Measurements from ENCODE around the gene SMARCA4. TPM values are rescaled to one million over a fixed set of nuclear protein-coding genes. Genes with fewer than 3 reads are reported as not detected.
"Not testable (repeated sequence)": the region's sequence is repeated elsewhere in the genome, so short reads cannot be mapped to it uniquely, and the experiment has no call there.

Gene SMARCA4
- total and polyA plus RNA-seq, 3 donors from 2014 or later, result 141 to 188 (median 180) TPM

DNA sequence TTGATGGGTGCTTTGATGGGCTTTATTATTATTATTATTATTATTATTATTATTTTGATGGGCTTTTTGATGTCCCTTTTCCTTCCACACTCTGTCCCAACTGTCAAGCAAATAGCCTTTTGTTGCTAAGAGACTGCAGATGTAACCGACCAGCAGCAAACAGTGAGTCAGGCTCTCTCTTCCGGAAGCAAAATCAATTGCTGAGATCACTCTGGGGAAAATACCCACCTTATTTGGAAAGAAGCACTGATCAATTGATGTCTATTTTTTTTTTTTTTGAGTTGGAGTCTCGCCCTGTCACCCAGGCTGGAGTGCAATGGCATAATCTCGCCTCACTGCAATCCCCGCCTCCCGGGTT is 131.3 kb downstream of the SMARCA4 start:
- H3K4me3 ChIP-seq, result no peak overlapping the region
- TF ChIP-seq, protein P1, sequence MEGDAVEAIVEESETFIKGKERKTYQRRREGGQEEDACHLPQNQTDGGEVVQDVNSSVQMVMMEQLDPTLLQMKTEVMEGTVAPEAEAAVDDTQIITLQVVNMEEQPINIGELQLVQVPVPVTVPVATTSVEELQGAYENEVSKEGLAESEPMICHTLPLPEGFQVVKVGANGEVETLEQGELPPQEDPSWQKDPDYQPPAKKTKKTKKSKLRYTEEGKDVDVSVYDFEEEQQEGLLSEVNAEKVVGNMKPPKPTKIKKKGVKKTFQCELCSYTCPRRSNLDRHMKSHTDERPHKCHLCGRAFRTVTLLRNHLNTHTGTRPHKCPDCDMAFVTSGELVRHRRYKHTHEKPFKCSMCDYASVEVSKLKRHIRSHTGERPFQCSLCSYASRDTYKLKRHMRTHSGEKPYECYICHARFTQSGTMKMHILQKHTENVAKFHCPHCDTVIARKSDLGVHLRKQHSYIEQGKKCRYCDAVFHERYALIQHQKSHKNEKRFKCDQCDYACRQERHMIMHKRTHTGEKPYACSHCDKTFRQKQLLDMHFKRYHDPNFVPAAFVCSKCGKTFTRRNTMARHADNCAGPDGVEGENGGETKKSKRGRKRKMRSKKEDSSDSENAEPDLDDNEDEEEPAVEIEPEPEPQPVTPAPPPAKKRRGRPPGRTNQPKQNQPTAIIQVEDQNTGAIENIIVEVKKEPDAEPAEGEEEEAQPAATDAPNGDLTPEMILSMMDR (IDR thresholded peaks at IDR 0.05), result no peak
- no peak for TF ChIP-seq POLR2A (IDR thresholded peaks at IDR 0.05)
- 66 to 71% methylated on average over 6 of the region's 6 CpGs for WGBS, 2 donors
- DNase-seq, result no peak
- intact Hi-C loops (cut with DNase I; ENCODE audit: low total_unique reads), result no loop called here
- peaks cover 31% of the 10 kb centered on the region for H3K4me1 ChIP-seq
- H3K27ac ChIP-seq, result peak overlapping the region; percentile 88 to 94
- no peaks in the 10 kb centered on the region for H3K36me3 ChIP-seq (ENCODE audit: low read depth, missing control alignments)
- no peaks in the 10 kb centered on the region for H3K27me3 ChIP-seq
- no peaks in the 10 kb centered on the region for H3K9me3 ChIP-seq

DNA sequence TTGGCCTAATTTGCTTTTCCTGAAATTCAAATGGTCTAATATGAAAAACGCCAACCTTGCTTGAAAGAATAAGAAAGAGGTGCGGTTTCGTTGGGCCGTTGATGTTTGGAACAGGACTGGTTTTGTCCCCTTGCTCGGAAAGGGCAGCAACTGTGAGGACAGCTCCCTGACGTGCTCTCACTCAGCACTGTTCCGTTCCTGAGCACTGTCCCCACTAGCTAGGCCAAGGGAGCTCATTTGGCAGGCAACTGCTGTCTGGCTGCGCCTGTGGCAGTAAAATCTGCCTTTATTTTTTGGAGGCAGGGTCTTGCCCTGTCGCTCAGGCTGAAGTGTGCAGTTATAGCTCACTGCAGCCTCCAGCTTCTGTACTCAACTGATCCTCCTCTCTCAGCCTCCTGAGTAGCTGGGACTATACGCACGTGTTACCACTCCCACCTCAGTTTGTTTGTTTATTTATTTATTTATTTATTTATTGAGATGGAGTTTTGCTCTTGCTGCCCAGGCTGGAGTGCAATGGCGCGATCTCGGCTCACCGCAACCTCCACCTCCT is 132.9 kb downstream of the SMARCA4 start:
- intact Hi-C loops (cut with DNase I; ENCODE audit: low total_unique reads), result no loop called here
- Histone ChIP-seq H3K9me3 (no peaks in the 10 kb centered on the region), H3K36me3 (ENCODE audit: low read depth, missing control alignments) (no peaks in the 10 kb centered on the region), H3K4me1 (peaks cover 27% of the 10 kb centered on the region), H3K27me3 (no peaks in the 10 kb centered on the region), H3K4me3 (no peak overlapping the region), H3K27ac (peak overlapping the region in 1 of 2 donors; percentile 94)
- DNase-seq, result no peak
- 88 to 90% methylated on average over 15 of the region's 15 CpGs for WGBS, 2 donors
- no peak for TF ChIP-seq POLR2A (IDR thresholded peaks at IDR 0.05)
- TF ChIP-seq, protein P1 (IDR thresholded peaks at IDR 0.05), result no peak

DNA sequence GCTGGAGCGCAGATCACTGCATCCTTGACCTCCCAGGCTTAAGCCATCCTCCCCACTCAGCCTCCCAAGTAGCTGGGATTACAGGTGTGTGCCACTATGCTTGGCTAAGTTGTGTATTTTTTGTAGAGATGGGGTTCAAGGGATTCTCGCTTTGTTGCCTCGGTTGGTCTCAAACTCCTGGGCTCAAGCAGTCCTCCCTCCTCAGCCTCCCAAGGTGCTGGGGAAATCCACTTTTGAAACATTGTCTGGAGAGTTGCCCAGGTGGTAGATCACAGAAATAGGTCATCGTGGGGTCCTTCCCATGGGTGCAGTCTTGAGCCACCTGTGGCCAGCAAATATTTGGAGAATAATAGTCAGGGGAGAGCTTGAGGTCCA is 133.7 kb downstream of the SMARCA4 start:
- no peak for TF ChIP-seq POLR2A (IDR thresholded peaks at IDR 0.05)
- TF ChIP-seq, protein P1 (IDR thresholded peaks at IDR 0.05), result no peak
- Histone ChIP-seq H3K4me3 (no peak overlapping the region), H3K27me3 (no peaks in the 10 kb centered on the region), H3K9me3 (no peaks in the 10 kb centered on the region), H3K36me3 (ENCODE audit: low read depth, missing control alignments) (no peaks in the 10 kb centered on the region), H3K4me1 (peaks cover 24% of the 10 kb centered on the region), H3K27ac (peak overlapping the region; percentile 29 to 75)
- DNase-seq, result no peak
- 84 to 98% methylated on average over 4 of the region's 4 CpGs for WGBS, 2 donors
- intact Hi-C loops (cut with DNase I; ENCODE audit: low total_unique reads), result no loop called here

DNA sequence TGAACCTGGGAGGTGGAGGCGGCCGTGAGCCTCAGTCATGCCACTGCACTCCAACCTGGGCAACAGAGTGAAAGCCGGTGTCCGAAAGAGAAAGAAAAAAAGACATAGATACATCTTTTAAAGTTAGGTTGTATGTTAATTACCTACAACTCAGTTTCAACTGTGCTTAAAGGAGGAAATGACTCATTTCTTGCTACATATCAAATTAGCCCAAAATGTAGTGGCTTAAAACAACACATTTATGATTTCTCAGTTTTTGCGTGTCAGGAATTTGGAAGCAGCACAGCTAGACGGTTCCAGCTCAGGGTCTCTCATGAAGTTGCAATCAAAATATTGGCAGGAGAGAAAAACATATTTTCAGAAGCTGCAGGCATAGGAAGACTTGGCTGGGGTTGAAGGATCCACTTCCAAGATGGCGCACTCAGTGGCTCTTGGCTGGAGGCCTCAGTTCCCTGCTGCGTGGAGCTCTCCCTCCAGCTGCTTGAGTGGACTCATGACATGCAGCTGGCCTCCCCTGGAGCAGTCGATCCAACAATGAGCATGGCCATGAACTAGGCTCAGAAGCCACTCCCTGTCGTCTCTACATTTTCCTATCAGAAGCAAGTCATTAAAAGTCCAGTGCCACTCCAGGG is 135.5 kb downstream of the SMARCA4 start:
- Histone ChIP-seq H3K4me3 (no peak overlapping the region), H3K27me3 (no peaks in the 10 kb centered on the region), H3K9me3 (no peaks in the 10 kb centered on the region), H3K36me3 (ENCODE audit: low read depth, missing control alignments) (no peaks in the 10 kb centered on the region), H3K27ac (peak overlapping the region in 1 of 2 donors; percentile 75), H3K4me1 (peaks cover 17% of the 10 kb centered on the region)
- no peak for TF ChIP-seq POLR2A (IDR thresholded peaks at IDR 0.05)
- TF ChIP-seq, protein P1 (IDR thresholded peaks at IDR 0.05), result no peak
- DNase-seq, result peak; percentile 72
- 59 to 70% methylated on average over 10 of the region's 10 CpGs for WGBS, 2 donors
- intact Hi-C loops (cut with DNase I; ENCODE audit: low total_unique reads), result no loop called here

- H3K36me3 ChIP-seq (ENCODE audit: low read depth, missing control alignments); intact Hi-C loops (cut with DNase I; ENCODE audit: low total_unique reads); H3K4me3 ChIP-seq; H3K4me1 ChIP-seq; H3K27me3 ChIP-seq; H3K9me3 ChIP-seq; DNase-seq: not testable (repeated sequence)
- peak overlapping the region in 1 of 2 donors; percentile 75 for H3K27ac ChIP-seq
- 94 to 95% methylated on average over 6 of the region's 6 CpGs for WGBS, 2 donors
Observed at GRCh38 chr19:11097367-11097766, 136.5 kb downstream of the SMARCA4 start.

Measured in testis (tissue), 3 donors.